ENCODE data around the gene MPV17.

DNA sequence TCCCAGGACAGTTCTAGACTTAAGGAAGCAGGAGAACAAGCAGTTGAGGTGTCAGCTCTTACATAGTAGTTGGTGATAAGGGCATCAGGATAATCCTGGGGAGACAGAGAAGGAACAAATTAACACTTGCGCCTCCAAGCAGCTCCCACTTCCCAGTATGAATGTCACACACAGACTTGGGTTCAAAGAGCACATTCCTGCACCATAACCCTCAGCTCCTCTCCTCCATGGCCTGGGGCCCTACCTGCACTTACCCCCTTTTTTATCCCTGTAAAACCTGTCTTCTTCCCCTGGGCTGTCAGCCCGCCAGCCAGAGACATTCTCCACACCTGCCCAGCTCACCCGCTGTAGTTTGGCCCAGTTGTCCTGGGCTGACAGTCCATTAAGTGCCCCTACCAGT is 10.7 kb downstream of the MPV17 start:
- TF ChIP-seq, protein P1, sequence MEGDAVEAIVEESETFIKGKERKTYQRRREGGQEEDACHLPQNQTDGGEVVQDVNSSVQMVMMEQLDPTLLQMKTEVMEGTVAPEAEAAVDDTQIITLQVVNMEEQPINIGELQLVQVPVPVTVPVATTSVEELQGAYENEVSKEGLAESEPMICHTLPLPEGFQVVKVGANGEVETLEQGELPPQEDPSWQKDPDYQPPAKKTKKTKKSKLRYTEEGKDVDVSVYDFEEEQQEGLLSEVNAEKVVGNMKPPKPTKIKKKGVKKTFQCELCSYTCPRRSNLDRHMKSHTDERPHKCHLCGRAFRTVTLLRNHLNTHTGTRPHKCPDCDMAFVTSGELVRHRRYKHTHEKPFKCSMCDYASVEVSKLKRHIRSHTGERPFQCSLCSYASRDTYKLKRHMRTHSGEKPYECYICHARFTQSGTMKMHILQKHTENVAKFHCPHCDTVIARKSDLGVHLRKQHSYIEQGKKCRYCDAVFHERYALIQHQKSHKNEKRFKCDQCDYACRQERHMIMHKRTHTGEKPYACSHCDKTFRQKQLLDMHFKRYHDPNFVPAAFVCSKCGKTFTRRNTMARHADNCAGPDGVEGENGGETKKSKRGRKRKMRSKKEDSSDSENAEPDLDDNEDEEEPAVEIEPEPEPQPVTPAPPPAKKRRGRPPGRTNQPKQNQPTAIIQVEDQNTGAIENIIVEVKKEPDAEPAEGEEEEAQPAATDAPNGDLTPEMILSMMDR (IDR thresholded peaks at IDR 0.05): no peak
- TF ChIP-seq POLR2A (IDR thresholded peaks at IDR 0.05): no peak

All from uterus (tissue), 2 donors.